ENCODE data around the gene PCDHGC5.

Gene PCDHGC5

DNA sequence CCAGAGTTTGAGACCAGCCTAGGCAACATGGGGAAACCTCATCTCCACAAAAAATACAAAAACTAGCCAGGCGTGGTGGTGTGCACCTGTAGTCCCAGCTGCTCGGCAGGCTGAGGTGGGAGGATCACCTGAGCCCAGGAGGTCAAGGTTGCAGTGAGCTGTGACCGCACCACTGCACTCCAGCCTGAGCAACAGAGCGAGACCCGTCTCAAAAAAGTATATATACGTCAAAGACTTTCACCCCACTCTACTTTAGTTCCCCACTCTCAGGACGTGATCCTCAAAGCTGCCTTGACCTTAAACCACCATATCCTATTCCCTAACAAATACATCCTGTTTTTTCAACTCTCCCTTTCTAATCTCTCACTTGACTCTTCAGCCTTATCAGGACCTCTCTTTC, 41.0 kb downstream of the PCDHGC5 start:
- FAIRE-seq (no peak), DNase-seq (ENCODE audit: low spot score) (no peak)

DNA sequence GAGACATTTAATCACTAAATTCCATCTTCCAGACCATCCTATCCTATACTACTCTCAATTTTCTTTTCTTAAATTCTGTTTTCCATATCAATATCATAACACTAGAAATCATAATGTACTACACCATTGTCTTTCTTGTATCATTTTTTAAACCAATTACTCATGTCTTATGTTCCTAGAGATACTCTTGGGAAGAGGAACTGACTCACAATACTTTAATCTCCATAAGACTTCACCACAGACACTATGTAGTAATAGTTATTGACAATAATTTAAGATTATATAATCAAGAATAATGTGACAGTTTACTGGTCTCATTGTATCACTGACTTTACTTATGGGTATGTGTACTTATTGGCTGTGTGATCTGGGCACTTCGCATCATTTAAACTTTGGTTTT, 43.8 kb downstream of the PCDHGC5 start:
- DNase-seq (ENCODE audit: low spot score) = no peak
- no peak for FAIRE-seq

DNA sequence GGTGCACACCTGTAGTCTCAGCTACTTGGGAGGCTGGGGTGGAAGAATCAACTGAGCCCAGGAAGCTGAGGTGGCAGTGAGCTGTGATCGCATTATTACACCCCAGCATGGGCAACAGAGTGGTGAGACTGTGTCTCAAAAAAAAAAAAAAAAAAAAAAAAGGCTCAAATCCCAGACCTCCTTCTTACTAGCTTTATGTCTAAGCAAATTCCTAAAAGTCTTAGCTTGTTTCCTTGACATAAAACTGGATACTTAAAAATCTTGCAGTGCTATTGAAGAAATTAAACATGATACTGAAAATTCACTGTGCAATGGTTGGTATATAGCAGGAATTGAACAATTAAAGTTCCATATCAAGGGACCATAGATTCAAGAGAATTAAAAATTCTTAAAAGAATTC, 45.0 kb downstream of the PCDHGC5 start:
- DNase-seq (ENCODE audit: low spot score) = no peak
- no peak for FAIRE-seq

DNA sequence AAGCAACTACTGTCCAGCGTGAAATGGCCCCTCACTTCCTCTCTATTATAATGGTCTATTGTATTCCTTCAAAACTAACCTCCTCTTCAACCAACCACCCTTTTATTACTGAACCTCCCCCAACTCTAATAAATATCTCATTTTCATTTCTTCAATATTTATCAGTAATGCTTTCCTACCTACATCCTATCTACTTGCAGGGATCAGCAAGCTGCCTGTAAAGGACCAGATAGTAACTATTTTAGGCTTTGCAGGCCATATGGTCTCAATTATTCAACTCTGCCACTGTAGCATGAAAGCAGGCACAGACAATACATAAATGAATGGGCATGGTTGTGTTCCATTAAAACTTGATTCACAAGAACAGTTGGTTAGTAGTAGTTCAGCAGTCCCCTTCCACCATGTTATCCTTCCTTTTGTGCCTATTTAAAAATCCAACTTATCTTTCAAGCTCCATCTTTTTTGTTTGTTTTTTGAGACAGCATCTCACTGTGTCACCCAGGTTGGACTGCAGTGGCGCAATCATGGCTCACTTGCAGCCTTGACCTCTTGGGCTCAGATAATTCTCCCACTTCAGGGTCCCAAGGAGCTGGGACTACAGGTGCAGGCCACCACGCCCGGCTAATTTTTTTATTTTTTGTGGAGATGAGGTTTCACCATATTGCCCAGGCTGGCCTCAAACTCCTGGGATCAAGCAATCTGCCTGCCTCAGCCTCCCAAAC, 45.8 kb downstream of the PCDHGC5 start:
- DNase-seq (ENCODE audit: low spot score) (no peak), FAIRE-seq (no peak)

All from RCC 7860 (cell line).